K562 (cell line): Measurements from ENCODE around the gene CHPF. TPM values are rescaled to one million over a fixed set of nuclear protein-coding genes. Genes with fewer than 3 reads are reported as not detected.

Source experiments
- CREB3L1 ChIP-seq: fragments of 450-650 bp; IDR thresholded peaks from 2 replicates; pipeline ENCODE4 v1.6.1; 2014; ENCODE audit warnings: low read depth, mild to moderate bottlenecking, moderate library complexity, borderline replicate concordance
- E2F6 ChIP-seq, 2 experiments: IDR thresholded peaks; 2 replicates each; pipeline ENCODE4 v1.6.1; 2011; ENCODE audit warnings: borderline replicate concordance in 1 of 2, control low read depth in 1 of 2, low read depth in 1 of 2, low read length in 1 of 2, mild to moderate bottlenecking in 1 of 2, mixed read lengths in 1 of 2, moderate library complexity in 1 of 2; ENCODE audit not compliant: insufficient read depth in 1 of 2, insufficient read length in 1 of 2, poor library complexity in 1 of 2, severe bottlenecking in 1 of 2; ENCODE audit errors: extremely low read depth in 1 of 2
- GATAD2A ChIP-seq: fragments of 450-650 bp; IDR thresholded peaks from 2 replicates; pipeline ENCODE4 v1.6.1; 2017
- HDAC3 ChIP-seq: fragments of 450-650 bp; IDR thresholded peaks from 2 replicates; pipeline ENCODE4 v1.6.1; 2018; ENCODE audit warnings: borderline replicate concordance, mild to moderate bottlenecking, moderate library complexity; ENCODE audit not compliant: partially characterized antibody
- HES1 ChIP-seq: fragments of 450-650 bp; IDR thresholded peaks from 2 replicates; pipeline ENCODE4 v1.6.1; 2016; ENCODE audit warnings: low read depth, mild to moderate bottlenecking, moderate library complexity
- HMBOX1 ChIP-seq: sonication (generic); IDR thresholded peaks from 2 replicates; pipeline ENCODE4 v1.6.1; 2016
- KAT7 ChIP-seq: sonication (generic); formaldehyde crosslinking; IDR thresholded peaks from 2 replicates; pipeline ENCODE4 v1.8.0; 2022; ENCODE audit warnings: missing genetic modification reagents, mild to moderate bottlenecking, borderline replicate concordance
- LEF1 ChIP-seq: fragments of 450-650 bp; IDR thresholded peaks from 2 replicates; pipeline ENCODE4 v1.6.1; 2016; ENCODE audit warnings: mild to moderate bottlenecking
- MIER1 ChIP-seq: fragments of 450-650 bp; IDR thresholded peaks from 2 replicates; pipeline ENCODE4 v1.6.1; 2016; ENCODE audit warnings: antibody characterized with exemption, mild to moderate bottlenecking, low read depth
- MYNN ChIP-seq, 2 experiments: sonication (generic); formaldehyde crosslinking in 1 of 2; IDR thresholded peaks; 2 replicates each; pipeline versions ENCODE4 v1.5.0 to v1.6.1; 2016 to 2020; ENCODE audit warnings: antibody characterized with exemption in 1 of 2, missing genetic modification reagents in 1 of 2
- RBM15 ChIP-seq: fragments of 200-400 bp; formaldehyde crosslinking; IDR thresholded peaks from 2 replicates; pipeline ENCODE4 v1.6.1; 2018; ENCODE audit warnings: mild to moderate bottlenecking, low read length, moderate library complexity; ENCODE audit not compliant: insufficient read depth
- SOX6 ChIP-seq: fragments of 450-650 bp; IDR thresholded peaks from 2 replicates; pipeline ENCODE4 v1.6.1; 2014; ENCODE audit warnings: mild to moderate bottlenecking
- SP1 ChIP-seq: sonication (generic); formaldehyde crosslinking; IDR thresholded peaks from 2 replicates; pipeline ENCODE4 v1.8.1; 2022; ENCODE audit warnings: mild to moderate bottlenecking, missing genetic modification reagents
- ZNF395 ChIP-seq: fragments of 200-800 bp; sonication (Bioruptor generic); IDR thresholded peaks from 2 replicates; pipeline ENCODE4 v1.6.1; 2017; ENCODE audit warnings: missing genetic modification characterization, missing compliant biosample characterization
- ZNF589 ChIP-seq: fragments of 200-800 bp; sonication (Bioruptor generic); IDR thresholded peaks from 2 replicates; pipeline ENCODE4 v1.6.1; 2016; ENCODE audit warnings: low read depth, missing genetic modification characterization, missing compliant biosample characterization
- ZNF592 ChIP-seq: fragments of 450-650 bp; IDR thresholded peaks from 2 replicates; pipeline ENCODE4 v1.6.1; 2017; ENCODE audit warnings: antibody characterized with exemption, mild to moderate bottlenecking
- polyA plus RNA-seq, 8 experiments: library from polyadenylated mRNA; depleted of rRNA in 4 of 8; stranded (reverse) in 5 of 8; unstranded in 3 of 8; fragments of >200 nt; fragmentation: Nextera tagmentation in 2 of 8; fragmentation: Illumina TruSeq in 1 of 8; extraction: Ambion mirVana in 2 of 8; extraction: Trizol in 1 of 8; gene quantifications; 2 replicates each; pipeline versions ENCODE4 v1.2.1 to v1.2.3, GENCODE V29; 2011 to 2014; ENCODE audit warnings: inconsistent platforms in 1 of 8, missing spikeins in 1 of 8
- total RNA-seq, 7 experiments: library from RNA; depleted of rRNA in 6 of 7; stranded (reverse); fragments of >200 nt in 6 of 7; fragmentation: Illumina TruSeq in 2 of 7; extraction: Trizol in 2 of 7; gene quantifications; 2 replicates each; pipeline versions ENCODE4 v1.2.1 to v1.2.3, GENCODE V29; 2011 to 2021; ENCODE audit warnings: low replicate concordance in 1 of 7

Gene CHPF
- total and polyA plus RNA-seq, 9 of the 15 experiments (the other 6 are each of a cell fraction or from before 2014, with no cell fraction given) = 0.15 to 57.2 (median 7.9) TPM

- TF ChIP-seq ZNF592 (peak; percentile 70), KAT7 (CRISPR knock-in tag) (0 out of 2 replicates have a peak, but pooled peaks have one; percentile 4), CREB3L1 (peak; percentile 29; the same call in 1 of the 2 replicates), E2F6 (IDR thresholded peaks at IDR 0.05; ENCODE audit: borderline replicate concordance in 1 of 2, extremely low read depth in 1 of 2, insufficient read depth in 1 of 2, insufficient read length in 1 of 2, low read depth in 1 of 2, low read length in 1 of 2, poor library complexity in 1 of 2, severe bottlenecking in 1 of 2) (no peak), MYNN (IDR thresholded peaks at IDR 0.05) (peak; percentile 94), MYNN (CRISPR knock-in tag; IDR thresholded peaks at IDR 0.05) (no peak), RBM15 (no peak), HDAC3 (peak; percentile 79), MIER1 (peak; percentile 54; the same call in 1 of the 2 replicates), SP1 (CRISPR knock-in tag) (peak; percentile 78), HES1 (peak; percentile 77), LEF1 (peak; percentile 77), GATAD2A (peak; percentile 79; the same call in 1 of the 2 replicates), SOX6 (peak; percentile 86), ZNF395 (CRISPR knock-in tag) (peak; percentile 81), ZNF589 (CRISPR knock-in tag) (peak; percentile 74; the same call in 1 of the 2 replicates), HMBOX1 (peak; percentile 51)
These were observed 17.9 kb downstream of the CHPF start (continued) for GRCh38 chr2:219525533-219526232.
